Pancreas (tissue), 10 donors: Measurements from ENCODE around the gene GRB10. TPM values are rescaled to one million over a fixed set of nuclear protein-coding genes. Genes with fewer than 3 reads are reported as not detected.
"Not testable (repeated sequence)": the region's sequence is repeated elsewhere in the genome, so short reads cannot be mapped to it uniquely, and the experiment has no call there.

Source experiments
- ATAC-seq, 4 donors: fragments of 200-7000 bp; cut with Tn5 transposase; one replicate each; pipeline versions ENCODE4 v1.8.0 to v1.9.1; 2020; ENCODE audit warnings: mild to moderate bottlenecking in 4 of 4, moderate library complexity in 4 of 4
- DNase-seq, 6 donors: peaks; one replicate each; pipeline ENCODE4 v3.0.0-alpha.2; 2020
- FAIRE-seq: peaks from 2 replicates; lab custom pipeline; 2012; peaks lifted over from hg19 to GRCh38; lab: Jason Lieb, UNC
- H3K27ac ChIP-seq, 4 donors: fragments of 200-600 bp; sonication (generic); 1 replicate in 3 of 4; 2 replicates in 1 of 4; pipeline versions ENCODE4 v1.5.0 to v1.8.0; 2020
- H3K27me3 ChIP-seq, 4 donors: fragments of 200-600 bp; one replicate each; pipeline ENCODE4 v1.8.0; 2021
- H3K36me3 ChIP-seq, 3 donors: fragments of 200-600 bp; sonication (generic) in 1 of 3; one replicate each; pipeline versions ENCODE4 v1.5.0 to v1.8.0; 2020 to 2021
- H3K4me1 ChIP-seq, 3 donors: fragments of 200-600 bp; one replicate each; pipeline ENCODE4 v1.8.0; 2021
- H3K4me3 ChIP-seq, 4 donors: fragments of 200-600 bp; sonication (generic) in 2 of 4; one replicate each; pipeline versions ENCODE4 v1.5.0 to v1.8.0; 2020 to 2021
- H3K9me3 ChIP-seq, 4 donors: fragments of 200-600 bp; one replicate each; pipeline ENCODE4 v1.8.0; 2021
- WGBS, 2 donors: extraction: QIAGEN DNeasy Blood & Tissue Kit; methylation state at CpG; one replicate each; pipeline ENCODE4 v1.1.7; 2013; 5-methylcytosine and 5-hydroxymethylcytosine counted together
- intact Hi-C, 3 donors: fragments of 100-400 bp; cut with DNase I; formaldehyde crosslinking; loops; one replicate each; pipeline versions ENCODE4 v1.11.1 to v1.14.2; 2022
- polyA plus RNA-seq, 2 donors: library from polyadenylated mRNA; stranded (reverse); fragments of 200-250 nt; gene quantifications; one replicate each; pipeline ENCODE4 v1.2.3, GENCODE V29; 2013
- total RNA-seq, 6 donors: library from RNA; stranded (reverse); fragmentation: NEBNext Ultra II Directional in 4 of 6; extraction: Animal tissue kit (Norgen Biotek cat#: 25700) in 4 of 6; gene quantifications; one replicate each; pipeline versions ENCODE4 v1.2.1 to v1.2.4, GENCODE V29; 2021 to 2023
- TF ChIP-seq, protein P1 (sequence below), 4 donors: fragments of 200-600 bp; sonication (generic) in 3 of 4; IDR thresholded peaks; one replicate each; pipeline versions ENCODE4 v1.5.0 to v1.8.0; 2021; ENCODE audit warnings: antibody characterized with exemption in 4 of 4
- donor health status: healthy with polysubstance abuse.
- donor health status: DM: no; HTN: no; CAD: no; lungs with moderate emphysema.
- donor health status: DM: no; HTN: no; CAD: no.
- donor health status: control.
- donor health status: control.
- donor health status: Bipolar disorder and iron deficiency.
- donor health status: DM: yes; HTN: yes; CAD: no.
- donor health status: DM: no; HTN: no; CAD: no.
- donor health status: DM: no; HTN: no; CAD: no.
- donor health status: DM: yes; HTN: yes; CAD: no.

The GRB10 gene
- total and polyA plus RNA-seq, 8 donors = 69.9 to 199 (median 133) TPM

DNA sequence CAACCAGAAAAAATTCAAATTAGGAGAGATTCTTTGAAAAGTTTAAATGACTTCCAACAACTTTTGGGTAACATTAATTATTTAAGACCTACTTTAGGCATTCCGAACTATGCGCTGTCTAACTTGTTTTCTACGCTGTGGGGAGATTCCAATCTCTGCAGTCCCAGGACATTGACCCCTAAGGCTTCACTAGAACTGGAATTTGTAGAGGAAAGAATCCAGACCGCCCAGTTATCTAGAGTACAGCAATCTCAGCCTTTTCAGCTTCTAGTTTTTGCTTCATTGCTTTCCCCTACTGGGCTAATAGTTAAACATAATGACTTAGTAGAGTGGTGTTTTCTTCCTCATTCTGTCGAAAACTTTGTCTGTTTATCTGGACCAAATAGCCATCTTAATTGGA lies 202.6 kb downstream of the GRB10 start:
- no peaks in the 10 kb centered on the region for H3K27me3 ChIP-seq
- FAIRE-seq (no peak), DNase-seq (no peak), ATAC-seq (no peak)
- 68 to 76% methylated on average over 5 of the region's 5 CpGs for WGBS, 2 donors
- no peak overlapping the region for H3K27ac ChIP-seq
- H3K9me3 ChIP-seq = no peaks in the 10 kb centered on the region
- H3K4me1 ChIP-seq = no peaks in the 10 kb centered on the region
- intact Hi-C loops = loop anchor here in 1 of 3 donors (10.0 kb wide), 1 partner anchor 105 kb away; no protein-coding TSS in a partner anchor
- TF ChIP-seq, protein P1, sequence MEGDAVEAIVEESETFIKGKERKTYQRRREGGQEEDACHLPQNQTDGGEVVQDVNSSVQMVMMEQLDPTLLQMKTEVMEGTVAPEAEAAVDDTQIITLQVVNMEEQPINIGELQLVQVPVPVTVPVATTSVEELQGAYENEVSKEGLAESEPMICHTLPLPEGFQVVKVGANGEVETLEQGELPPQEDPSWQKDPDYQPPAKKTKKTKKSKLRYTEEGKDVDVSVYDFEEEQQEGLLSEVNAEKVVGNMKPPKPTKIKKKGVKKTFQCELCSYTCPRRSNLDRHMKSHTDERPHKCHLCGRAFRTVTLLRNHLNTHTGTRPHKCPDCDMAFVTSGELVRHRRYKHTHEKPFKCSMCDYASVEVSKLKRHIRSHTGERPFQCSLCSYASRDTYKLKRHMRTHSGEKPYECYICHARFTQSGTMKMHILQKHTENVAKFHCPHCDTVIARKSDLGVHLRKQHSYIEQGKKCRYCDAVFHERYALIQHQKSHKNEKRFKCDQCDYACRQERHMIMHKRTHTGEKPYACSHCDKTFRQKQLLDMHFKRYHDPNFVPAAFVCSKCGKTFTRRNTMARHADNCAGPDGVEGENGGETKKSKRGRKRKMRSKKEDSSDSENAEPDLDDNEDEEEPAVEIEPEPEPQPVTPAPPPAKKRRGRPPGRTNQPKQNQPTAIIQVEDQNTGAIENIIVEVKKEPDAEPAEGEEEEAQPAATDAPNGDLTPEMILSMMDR (IDR thresholded peaks at IDR 0.05) = no peak
- no peak overlapping the region for H3K4me3 ChIP-seq
- H3K36me3 ChIP-seq = no peaks in the 10 kb centered on the region

DNA sequence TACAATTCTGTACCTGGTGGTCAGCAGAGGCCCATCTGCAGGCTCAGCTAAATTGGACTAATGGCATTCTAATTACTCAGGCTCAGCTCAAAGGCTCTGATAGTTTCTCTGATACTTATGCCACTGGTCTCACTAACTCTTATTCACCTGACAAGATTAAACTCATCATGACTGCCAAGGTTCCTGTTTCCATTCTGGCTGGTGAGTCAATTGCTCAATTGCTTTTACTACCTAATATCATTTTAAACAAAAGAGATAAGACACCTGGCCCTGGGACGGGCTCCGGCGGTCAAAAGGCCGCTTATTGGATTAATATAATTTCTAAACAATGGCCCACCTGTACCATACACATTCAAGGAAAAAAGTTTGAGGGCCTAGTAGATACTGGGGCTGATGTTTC lies 204.6 kb downstream of the GRB10 start:
- H3K9me3 ChIP-seq, intact Hi-C loops, DNase-seq, ATAC-seq, H3K36me3 ChIP-seq, H3K27me3 ChIP-seq, H3K4me3 ChIP-seq, H3K27ac ChIP-seq, FAIRE-seq, H3K4me1 ChIP-seq: not testable (repeated sequence)
- 82 to 88% methylated on average over 4 of the region's 4 CpGs for WGBS, 2 donors

DNA sequence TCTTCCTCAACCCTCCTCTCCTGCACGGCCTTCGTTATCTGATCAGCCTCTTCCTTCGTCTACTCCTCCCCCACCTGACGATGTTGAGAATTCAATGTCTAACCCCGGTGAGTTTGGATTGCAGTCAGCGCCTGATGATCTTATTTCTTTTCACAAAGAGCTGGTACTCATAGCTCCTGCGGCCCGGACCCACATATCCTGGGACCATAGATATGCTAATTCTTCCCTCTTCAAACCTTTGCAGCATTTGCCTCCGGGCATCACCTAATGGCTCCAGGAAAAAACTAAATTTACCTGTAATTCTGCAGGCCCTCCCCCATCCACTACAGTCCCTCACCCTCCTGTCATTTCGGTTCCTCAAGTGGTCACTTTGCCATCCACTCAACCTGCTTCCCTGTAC lies 205.1 kb downstream of the GRB10 start:
- Histone ChIP-seq H3K4me1 (no peaks in the 10 kb centered on the region), H3K27me3 (no peaks in the 10 kb centered on the region), H3K27ac (no peak overlapping the region), H3K9me3 (no peaks in the 10 kb centered on the region), H3K4me3 (no peak overlapping the region), H3K36me3 (no peaks in the 10 kb centered on the region)
- no peak for DNase-seq
- TF ChIP-seq, protein P1 (IDR thresholded peaks at IDR 0.05) = no peak
- no peak for ATAC-seq
- WGBS, 2 donors = 95 to 96% methylated on average over 10 of the region's 10 CpGs
- intact Hi-C loops = no loop called here
- no peak for FAIRE-seq

DNA sequence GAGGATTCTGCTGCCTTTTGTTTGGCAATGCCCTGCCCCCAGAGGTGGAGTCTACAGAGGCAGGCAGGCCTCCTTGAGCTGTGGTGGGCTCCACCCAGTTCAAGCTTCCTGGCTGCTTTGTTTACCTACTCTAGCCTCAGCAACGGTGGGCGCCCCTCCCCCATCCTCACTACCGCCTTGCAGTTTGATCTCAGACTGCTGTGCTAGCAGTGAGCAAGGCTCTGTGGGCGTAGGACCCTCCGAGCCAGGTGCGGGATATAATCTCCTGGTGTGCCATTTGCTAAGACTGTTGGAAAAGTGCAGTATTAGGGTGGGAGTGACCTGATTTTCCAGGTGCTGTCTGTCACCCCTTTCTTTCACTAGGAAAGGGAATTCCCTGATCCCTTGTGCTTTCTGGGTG lies 206.3 kb downstream of the GRB10 start:
- H3K27me3 ChIP-seq, DNase-seq, H3K9me3 ChIP-seq, H3K4me3 ChIP-seq, intact Hi-C loops, H3K36me3 ChIP-seq, H3K27ac ChIP-seq, ATAC-seq, H3K4me1 ChIP-seq, FAIRE-seq: not testable (repeated sequence)
- 71 to 77% methylated on average over 6 of the region's 6 CpGs for WGBS, 2 donors

DNA sequence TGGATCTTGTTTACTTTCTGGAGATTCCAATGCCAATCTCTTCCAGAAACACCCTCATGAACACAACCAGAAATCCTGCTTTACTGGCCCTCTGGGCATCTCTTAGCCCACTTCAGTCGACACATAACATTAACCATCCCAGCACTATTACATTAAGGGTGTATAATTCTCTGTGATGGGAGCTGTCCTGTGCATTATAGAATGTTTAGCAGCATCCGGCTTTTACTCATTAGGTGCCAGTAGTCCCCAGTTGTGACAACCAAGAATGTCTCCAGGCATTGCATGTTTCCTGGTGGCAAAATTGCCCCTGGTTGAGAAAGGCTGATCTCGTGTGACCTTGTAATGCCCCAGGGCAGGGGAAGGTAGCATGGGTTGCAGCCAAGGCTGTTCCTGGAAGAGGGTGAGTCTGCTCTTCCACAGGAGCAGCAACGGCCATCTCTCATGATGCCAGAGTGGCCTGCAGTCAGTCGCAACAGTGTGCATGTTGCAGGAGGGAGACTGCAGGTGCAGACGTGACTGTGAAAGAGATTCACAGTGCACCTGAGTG lies 214.9 kb downstream of the GRB10 start:
- H3K4me1 ChIP-seq = peaks cover 7 to 19% (median 9%) of the 10 kb centered on the region in 3 donors
- TF ChIP-seq, protein P1 (IDR thresholded peaks at IDR 0.05) = no peak
- WGBS, 2 donors = 89 to 90% methylated on average over 6 of the region's 6 CpGs
- H3K4me3 ChIP-seq = no peak overlapping the region
- no peaks in the 10 kb centered on the region for H3K9me3 ChIP-seq
- no peaks in the 10 kb centered on the region for H3K27me3 ChIP-seq
- intact Hi-C loops = no loop called here
- H3K36me3 ChIP-seq = no peaks in the 10 kb centered on the region
- FAIRE-seq = no peak
- no peak for DNase-seq
- no peak for ATAC-seq
- no peak overlapping the region for H3K27ac ChIP-seq

DNA sequence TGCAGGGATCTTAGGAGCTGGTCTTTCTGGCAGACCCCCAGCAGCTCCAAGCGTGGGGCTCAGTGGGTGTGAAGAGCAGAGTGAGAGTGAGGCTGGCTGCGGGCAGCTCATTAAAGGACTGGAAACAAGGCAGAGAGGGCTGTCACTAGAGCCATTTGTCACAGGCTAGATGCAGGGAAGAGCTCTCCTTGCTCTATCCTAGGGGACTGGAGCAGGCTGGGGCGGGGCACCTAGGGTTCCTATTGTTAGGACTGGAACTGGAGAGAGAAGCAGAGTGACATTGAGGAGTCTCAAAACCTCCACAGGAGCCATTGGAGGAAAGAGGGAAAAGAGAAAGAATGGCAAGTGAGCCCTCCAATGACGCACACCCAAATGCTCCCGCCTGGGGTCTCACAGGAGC lies 216.7 kb downstream of the GRB10 start:
- TF ChIP-seq, protein P1 (IDR thresholded peaks at IDR 0.05) = no peak
- Histone ChIP-seq H3K27ac (peak overlapping the region in 2 of 4 donors; percentile 3 to 22), H3K4me3 (no peak overlapping the region), H3K36me3 (no peaks in the 10 kb centered on the region), H3K4me1 (peaks cover 7 to 19% (median 9%) of the 10 kb centered on the region in 3 donors), H3K9me3 (no peaks in the 10 kb centered on the region), H3K27me3 (no peaks in the 10 kb centered on the region)
- 82 to 83% methylated on average over 5 of the region's 5 CpGs for WGBS, 2 donors
- DNase-seq (no peak), FAIRE-seq (no peak), ATAC-seq (peak in 2 of 4 donors; percentile 7 to 10)
- intact Hi-C loops = no loop called here
